Measurements from ENCODE around the gene ATP5MG.

DNA sequence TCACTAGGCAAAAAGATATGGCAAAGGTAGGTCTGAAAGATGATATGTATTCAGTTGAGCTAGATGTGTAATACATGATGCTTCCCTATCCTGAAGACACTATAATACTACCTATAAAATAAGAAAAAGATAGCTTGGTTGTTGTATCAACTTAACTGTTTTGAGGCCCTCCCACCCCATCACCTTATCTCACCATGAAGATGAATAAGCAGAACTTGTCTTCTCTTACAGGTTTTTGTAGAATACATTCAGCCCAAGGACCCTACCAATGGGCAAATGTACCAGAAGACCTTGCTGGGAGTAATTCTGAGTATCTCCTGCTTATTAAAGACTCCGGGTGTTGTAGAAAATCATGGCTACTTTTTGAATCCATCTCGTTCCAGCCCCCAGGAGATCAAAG is 28.1 kb upstream of the ATP5MG start:
- TF ChIP-seq EZH2 (IDR thresholded peaks at IDR 0.05) = no peak
- TF ChIP-seq POLR2AphosphoS5 (IDR thresholded peaks at IDR 0.05; ENCODE audit: borderline replicate concordance, low read depth, low read length) = no peak
- no peak for TF ChIP-seq FOXP2 (optimal IDR thresholded peaks at IDR 0.05; ENCODE audit: control extremely low read depth, extremely low read length, insufficient read depth)
